ENCODE measurements around the gene PGPEP1.
"Not testable (repeated sequence)": the region's sequence is repeated elsewhere in the genome, so short reads cannot be mapped to it uniquely, and the experiment has no call there.

Gene PGPEP1

DNA sequence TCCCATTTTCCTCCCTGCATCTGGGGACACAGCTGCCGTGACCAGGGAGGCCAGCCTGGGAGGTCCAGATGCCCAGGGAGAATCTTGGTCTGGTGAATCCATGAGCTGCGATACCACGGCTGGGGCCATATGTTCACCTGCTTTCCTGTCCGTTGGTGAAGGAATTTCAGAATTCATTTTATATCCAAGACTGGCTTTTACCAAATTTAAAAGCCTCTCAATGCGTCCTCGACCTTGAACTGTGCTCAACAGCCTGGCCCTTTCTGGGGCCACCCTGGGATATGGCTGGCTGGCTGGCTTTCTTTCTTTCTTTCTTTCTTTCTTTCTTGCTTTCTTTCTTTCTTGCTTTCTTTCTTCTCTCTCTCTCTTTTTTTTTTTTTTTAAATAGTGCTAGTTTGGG is 23.4 kb downstream of the PGPEP1 start:
- DNase-seq (ENCODE audit: low spot score) (no peak), FAIRE-seq (no peak)

DNA sequence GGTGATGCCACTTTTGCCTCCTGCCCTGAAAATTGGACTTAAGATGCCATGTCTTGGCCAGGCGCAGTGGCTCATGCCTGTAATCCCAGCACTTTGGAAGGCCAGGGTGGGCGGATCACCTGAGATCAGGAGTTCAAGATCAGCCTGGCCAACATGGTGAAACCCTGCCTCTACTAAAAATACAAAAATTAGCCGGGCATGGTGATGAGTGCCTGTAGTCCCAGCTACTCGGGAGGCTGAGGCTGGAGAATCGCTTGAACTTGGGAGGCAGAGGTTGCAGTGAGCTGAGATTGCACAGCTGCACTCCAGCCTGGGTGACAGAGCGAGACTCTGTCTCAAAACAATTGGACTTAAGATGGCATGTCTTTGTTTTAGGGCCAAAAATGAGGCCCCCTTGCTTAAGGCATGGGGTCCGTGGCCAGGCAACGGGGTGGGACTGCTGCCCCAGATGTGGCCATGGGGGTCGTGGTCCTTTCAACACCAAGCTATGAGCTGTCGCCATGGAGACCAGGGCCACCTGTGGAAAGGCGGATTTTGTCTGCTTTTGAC is 24.0 kb downstream of the PGPEP1 start:
- FAIRE-seq, result not testable (repeated sequence)

DNA sequence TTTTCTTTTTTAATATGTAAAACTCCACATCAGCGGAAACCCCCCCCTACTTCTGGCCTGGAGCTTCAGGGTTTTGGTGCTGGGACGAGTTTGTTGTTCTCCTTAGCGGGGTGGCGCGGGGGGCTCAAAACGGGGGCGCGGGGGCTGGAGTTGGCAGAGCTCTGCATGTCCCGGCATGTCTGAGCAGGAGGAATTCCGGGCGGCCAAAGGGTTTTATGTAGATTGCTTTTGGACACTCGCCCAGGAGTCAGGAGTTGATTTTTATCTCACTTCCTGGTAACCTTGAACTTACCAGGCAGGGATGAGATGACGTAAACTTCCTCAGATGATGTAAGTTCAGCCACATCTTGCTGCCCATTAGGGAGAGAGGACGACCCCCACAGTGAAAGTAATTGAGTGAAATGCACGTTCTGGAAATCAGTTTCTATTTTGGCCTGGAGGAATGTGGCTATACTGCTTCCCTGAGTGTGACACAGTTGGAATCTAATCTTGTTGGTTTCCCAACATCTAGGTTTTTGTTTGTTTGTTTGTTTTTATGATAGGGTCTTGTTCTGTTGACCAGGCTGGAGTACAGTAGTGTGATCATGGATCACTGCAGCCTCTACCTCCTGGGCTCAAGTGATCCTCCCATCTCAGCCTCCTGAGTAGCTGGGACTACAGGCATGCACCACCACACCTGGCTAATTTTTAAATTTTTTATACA is 24.6 kb downstream of the PGPEP1 start:
- FAIRE-seq, result peak; percentile 70
- DNase-seq (ENCODE audit: low spot score), result peak; percentile 92

More for the DNA sequence above, 24.0 kb downstream of the PGPEP1 start:
- not testable (repeated sequence) for DNase-seq (ENCODE audit: low spot score)

DNA sequence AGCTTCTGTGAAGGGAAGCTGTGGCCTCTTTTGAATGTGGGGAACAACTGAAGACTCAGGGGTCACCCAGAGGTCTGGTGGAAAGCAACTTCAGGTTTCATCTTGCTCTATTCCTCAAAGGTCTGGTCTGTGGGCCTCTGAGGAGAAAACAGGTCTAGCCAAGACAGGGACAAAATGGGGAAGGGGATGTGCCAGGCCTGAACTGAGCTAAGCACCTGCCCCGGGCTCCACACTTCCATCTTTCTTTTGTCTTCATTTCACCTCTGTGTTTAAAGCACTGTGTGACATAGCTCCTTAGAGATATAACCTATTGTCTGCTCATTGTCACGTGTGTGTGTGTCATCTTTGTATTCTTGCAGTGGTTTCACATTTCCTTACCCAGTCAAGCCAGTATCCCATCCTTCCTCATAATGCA is 25.6 kb downstream of the PGPEP1 start:
- DNase-seq (ENCODE audit: low spot score) (peak; percentile 34), FAIRE-seq (no peak)

DNA sequence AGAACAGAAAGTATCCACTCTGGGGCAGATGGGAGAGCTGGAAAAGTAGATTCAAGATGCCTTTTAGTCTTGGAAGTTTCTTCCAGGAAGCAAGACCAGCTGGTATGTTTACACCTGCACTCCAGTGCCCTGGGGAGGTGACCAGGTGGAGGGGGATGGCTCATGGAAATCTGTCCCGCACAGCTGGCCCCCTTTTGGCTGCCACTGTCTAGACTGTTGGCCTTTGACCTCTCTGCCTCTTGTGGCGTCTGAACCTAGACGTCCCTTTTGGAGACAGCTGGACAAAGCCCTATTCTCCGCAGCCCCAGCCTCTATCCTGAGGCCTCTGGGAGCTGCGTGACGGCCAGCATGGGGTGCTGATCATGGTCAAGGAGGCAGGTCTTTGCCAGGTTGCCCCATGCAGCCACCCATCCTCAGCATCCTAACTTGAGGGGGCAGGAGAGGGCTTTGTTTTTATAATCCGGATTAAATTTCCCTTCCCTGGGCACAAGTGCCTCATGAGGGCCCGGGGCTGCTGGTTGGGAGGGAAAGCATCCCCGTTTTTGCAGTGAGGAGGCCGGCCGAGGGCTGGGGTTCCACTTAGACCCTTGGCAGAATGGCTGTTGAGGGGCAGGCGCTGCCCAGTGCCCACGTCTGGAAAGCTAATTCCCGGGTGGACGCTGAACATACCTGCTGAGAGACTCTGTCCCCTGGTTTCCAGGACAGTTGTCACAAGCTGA is 28.3 kb downstream of the PGPEP1 start:
- FAIRE-seq, result no peak
- no peak for DNase-seq (ENCODE audit: low spot score)

DNA sequence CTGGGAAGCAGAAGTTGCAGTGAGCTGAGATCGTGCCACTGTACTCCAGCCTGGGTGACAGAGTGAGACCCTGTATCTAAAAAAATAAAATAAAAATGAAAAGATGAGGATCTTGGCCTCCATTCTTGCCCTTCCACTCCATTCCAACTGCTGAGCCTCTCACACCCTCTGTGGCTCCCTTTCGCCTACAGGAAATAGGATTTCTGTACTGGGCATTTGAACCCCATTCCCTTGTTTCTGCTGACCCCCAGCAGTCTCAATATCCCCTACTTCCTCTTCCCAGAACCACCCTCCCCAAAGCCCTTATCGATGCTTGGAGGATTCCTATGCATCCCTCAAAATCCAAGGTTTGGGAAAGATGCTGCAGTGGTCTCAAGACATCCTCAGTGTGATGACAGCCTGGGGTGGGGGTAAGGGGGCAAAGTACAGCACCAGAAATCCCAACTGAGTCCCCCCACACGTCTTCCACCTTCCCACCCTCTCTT is 33.1 kb downstream of the PGPEP1 start:
- DNase-seq (ENCODE audit: low spot score) (no peak), FAIRE-seq (no peak)

DNA sequence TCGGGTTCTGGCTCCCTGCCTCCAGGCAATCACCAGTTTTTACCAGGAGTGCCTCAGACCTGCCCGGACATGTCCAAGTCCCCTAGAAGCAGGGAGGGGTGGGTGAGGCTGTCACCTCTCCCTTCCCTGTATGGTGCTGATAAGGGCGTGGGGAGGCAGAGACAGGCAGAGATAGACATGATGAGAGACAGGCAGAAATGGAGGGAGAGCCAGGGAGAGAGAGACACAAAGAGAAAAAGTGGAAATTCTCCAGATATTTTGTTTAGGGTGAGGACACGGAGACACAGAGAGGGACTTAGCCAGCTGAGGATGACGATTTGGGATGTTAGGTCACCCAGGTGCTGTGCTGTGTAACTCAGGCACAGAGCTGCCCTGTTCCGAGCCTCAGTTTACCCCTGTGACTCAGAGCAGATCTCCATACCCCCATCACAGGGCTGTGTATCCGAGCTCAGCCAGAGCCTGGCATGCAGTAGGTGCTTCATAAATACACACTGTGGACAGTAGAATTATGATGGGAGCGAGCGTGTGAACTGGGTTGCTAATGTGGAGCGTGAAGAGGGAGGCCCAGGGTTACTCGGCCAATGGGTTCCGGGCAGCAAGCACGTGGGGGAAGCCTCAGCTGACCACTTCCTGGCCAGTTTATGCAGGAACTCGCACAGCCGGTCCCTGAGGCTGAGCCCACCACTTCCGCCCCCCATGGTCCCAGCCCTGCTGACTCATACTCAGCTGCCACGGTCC is 33.7 kb downstream of the PGPEP1 start:
- FAIRE-seq, result peak; percentile 62
- peak; percentile 95 for DNase-seq (ENCODE audit: low spot score)

DNA sequence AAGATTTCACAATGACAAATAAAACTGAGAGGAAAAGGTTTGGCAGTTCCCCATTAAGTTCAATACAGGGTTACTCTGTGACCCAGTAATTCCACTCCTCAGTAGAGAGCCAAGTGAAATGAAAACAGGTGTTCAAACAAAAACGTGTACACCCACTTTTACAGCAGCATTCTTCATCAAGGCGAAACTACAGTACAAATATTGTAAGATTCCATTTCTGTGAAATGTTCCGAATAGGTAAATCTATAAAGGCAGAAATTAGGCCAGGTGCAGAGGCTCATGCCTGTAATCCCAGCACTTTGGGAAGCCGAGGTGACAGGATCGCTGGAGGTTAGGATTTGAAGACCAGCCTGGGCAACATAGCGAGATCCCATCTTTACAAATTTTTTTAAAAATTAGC is 36.6 kb downstream of the PGPEP1 start:
- FAIRE-seq, result no peak
- no peak for DNase-seq (ENCODE audit: low spot score)

DNA sequence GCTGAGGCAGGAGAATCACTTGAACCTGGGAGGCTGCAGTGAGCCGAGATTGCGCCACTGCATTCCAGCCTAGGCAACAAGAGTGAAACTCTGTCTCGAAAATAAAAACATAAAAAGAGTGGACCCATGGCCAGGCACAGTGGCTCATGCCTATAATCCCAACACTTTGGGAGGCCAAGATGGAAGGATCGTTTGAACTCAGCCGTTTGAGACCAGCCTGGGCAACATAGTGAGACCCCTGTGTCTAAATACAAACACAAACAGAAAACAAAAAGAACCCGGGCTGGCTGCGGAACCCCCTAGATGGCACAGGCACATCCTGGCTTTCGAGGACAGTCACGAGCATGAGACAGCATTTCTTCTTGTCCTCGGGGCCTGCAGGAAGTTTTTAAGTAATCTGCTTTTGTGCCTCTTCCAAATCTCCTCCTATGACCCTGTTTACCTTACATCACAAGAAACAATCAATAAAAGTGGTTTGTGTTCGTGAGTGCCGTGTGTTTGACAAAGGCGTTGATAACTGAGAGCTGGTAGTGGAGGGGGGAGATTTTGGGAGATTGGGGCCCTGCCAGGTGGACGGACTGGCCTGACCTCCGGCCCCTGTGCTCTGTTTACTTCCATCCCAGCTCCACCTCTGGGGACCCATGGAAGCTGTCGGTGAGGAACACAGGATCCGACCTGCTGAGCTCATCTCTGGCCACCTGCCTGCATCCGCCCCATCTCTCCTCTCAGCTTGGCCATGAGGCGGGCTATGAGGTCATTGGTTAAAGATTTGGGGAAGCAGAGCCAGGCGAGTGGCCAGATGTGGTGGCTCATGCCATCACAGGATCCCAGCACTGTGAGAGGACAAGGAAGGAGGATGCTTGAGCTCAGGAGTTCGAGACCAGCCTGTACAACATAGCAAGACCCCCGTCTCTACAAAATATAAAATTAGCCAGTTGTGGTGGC is 39.7 kb downstream of the PGPEP1 start:
- no peak for FAIRE-seq
- DNase-seq (ENCODE audit: low spot score), result peak; percentile 82

DNA sequence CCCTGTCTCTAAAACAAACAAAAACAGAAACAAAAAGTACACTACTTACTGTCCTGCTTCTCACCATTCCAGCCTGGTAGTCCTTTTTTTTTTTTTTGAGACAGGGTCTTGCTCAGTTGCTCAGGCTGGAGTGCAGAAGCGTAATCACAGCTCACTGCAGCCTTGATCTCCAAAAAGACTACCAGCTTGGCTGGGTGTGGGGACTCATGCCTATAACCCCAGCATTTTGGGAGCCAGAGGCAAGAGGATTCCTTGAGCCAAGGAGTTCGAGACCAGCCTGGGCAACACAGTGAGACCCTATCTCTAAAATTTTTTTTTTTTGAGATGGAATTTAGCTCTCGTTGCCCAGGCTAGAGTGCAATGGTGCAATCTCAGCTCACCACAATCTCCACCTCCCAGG is 40.4 kb downstream of the PGPEP1 start:
- DNase-seq (ENCODE audit: low spot score), result no peak
- no peak for FAIRE-seq

DNA sequence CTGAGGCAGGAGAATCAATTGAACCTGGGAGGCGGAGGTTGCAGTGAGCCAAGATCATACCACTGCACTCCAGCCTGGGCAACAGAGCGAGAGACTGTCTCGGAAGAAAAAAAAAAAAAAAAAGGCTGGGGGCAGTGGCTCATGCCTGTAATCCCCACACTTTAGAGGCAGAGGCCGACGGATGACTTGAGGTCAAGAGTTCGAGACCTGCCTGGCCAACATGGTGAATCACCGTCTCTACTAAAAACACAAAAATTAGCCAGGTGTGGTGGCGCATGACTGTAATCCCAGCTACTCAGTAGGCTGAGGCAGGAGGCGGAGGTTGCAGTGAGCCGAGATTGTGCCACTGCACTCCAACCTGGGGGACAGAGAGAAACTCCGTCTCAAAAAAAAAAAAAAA is 43.2 kb downstream of the PGPEP1 start:
- peak; percentile 60 for DNase-seq (ENCODE audit: low spot score)
- peak; percentile 29 for FAIRE-seq

DNA sequence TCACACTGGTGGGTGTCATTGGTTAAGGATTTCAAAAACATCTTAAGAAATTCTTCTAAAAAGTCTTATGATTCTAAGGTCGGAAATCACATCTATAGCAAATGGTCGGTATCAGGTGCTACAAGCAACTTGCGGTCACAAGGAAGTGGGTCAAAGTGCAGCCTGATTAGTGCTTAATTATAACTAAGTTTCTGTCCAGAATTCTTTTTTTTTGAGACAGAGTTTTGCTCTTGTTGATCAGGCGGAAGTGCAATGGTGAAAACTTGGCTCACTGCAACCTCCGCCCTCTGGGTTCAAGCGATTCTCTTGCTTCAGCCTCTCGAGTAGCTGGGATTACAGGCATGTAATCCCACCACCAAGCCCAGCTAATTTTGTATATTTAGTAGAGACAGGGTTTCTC is 44.4 kb downstream of the PGPEP1 start:
- FAIRE-seq (no peak), DNase-seq (ENCODE audit: low spot score) (no peak)

DNA sequence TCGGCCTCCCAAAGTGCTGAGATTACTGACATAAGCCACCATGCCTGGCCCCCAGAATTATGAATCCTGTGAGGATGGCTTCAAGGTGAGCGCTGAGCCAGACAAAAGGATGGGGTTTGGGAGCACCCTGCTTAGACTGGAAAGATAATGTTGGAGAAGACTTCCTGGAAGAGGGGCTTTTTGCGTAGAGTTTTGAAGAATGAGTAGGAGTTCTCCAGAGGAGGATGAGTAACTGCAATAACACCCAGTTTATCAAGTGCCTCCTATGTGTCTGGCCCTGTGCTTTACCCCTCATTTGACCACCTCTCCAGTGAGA is 44.9 kb downstream of the PGPEP1 start:
- FAIRE-seq, result no peak
- peak; percentile 60 for DNase-seq (ENCODE audit: low spot score)

DNA sequence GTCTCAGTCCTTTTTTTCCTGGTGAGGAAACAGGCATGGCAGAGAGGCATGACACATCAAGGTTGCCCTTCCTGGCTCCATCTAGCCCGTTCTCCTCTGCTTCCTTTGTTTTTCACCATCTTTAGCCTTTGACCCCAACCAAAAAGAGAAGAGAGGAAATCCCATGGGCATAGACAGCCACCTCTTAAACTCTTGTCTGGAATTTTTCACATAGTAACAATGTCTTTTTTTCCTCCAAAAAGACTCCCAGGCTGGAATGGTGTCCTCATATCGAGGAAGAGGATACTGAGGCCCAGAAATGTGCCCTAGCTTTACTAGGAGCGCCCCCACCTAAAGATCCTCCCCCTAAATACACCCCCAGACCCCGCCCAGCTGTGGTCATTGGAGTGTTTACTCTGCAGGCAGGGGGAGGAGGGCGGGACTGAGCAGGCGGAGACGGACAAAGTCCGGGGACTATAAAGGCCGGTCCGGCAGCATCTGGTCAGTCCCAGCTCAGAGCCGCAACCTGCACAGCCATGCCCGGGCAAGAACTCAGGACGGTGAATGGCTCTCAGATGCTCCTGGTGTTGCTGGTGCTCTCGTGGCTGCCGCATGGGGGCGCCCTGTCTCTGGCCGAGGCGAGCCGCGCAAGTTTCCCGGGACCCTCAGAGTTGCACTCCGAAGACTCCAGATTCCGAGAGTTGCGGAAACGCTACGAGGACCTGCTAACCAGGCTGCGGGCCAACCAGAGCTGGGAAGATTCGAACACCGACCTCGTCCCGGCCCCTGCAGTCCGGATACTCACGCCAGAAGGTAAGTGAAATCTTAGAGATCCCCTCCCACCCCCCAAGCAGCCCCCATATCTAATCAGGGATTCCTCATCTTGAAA is 45.5 kb downstream of the PGPEP1 start, which contains the start of gene GDF15:
TSS of gene GDF15 (plus strand) at position 484 of the 868 bp plus-strand sequence. CDS start at position 516, 32 bp downstream.
- FAIRE-seq (no peak), DNase-seq (ENCODE audit: low spot score) (peak; percentile 67)

DNA sequence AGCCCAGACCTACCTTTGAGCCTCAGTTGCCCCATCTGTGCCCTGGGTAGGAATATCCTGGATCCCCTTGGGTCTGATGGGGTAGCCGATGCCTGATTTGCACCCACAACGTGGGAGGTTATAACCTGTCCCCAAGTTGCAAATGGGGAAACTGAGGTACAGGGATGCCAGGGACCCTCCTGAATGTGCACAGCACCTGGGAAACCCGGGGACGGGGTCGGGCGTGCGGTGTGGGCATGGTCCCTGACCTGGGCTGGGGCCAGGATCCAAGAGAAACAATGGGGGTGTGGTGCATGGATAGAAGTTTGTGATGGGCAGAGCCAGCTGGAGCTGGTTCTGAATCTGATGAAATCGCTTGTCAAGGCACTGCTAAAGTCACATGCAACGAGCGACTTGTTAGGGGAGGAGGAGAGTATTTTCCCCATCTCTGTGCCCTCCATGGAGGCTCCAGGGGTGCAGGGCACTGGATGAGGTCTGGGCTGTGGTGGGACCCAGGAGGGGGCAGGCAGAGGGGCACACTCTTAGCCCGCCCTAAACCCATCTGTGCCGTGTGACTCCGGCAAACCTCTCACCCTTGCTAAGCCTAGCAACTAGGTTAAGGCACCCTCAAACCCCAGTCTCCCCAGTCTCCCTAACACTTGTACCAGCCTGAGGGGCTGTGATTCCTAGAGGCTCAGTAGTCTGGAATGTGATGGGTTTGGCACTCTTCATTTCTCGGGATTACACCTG is 46.3 kb downstream of the PGPEP1 start:
- no peak for FAIRE-seq

DNA sequence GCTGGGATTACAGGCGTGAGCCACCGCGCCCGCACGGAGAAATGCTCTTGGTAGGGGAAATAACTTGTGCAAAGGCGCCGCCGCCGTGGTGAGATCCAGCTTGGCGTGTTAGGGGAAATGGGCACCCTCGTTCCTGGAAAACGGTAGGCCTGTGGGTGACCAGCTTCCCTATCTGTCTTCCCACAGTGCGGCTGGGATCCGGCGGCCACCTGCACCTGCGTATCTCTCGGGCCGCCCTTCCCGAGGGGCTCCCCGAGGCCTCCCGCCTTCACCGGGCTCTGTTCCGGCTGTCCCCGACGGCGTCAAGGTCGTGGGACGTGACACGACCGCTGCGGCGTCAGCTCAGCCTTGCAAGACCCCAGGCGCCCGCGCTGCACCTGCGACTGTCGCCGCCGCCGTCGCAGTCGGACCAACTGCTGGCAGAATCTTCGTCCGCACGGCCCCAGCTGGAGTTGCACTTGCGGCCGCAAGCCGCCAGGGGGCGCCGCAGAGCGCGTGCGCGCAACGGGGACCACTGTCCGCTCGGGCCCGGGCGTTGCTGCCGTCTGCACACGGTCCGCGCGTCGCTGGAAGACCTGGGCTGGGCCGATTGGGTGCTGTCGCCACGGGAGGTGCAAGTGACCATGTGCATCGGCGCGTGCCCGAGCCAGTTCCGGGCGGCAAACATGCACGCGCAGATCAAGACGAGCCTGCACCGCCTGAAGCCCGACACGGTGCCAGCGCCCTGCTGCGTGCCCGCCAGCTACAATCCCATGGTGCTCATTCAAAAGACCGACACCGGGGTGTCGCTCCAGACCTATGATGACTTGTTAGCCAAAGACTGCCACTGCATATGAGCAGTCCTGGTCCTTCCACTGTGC is 47.9 kb downstream of the PGPEP1 start:
- DNase-seq (ENCODE audit: low spot score) (peak; percentile 21), FAIRE-seq (no peak)

More for the DNA sequence above, 46.3 kb downstream of the PGPEP1 start:
- no peak for DNase-seq (ENCODE audit: low spot score)

DNA sequence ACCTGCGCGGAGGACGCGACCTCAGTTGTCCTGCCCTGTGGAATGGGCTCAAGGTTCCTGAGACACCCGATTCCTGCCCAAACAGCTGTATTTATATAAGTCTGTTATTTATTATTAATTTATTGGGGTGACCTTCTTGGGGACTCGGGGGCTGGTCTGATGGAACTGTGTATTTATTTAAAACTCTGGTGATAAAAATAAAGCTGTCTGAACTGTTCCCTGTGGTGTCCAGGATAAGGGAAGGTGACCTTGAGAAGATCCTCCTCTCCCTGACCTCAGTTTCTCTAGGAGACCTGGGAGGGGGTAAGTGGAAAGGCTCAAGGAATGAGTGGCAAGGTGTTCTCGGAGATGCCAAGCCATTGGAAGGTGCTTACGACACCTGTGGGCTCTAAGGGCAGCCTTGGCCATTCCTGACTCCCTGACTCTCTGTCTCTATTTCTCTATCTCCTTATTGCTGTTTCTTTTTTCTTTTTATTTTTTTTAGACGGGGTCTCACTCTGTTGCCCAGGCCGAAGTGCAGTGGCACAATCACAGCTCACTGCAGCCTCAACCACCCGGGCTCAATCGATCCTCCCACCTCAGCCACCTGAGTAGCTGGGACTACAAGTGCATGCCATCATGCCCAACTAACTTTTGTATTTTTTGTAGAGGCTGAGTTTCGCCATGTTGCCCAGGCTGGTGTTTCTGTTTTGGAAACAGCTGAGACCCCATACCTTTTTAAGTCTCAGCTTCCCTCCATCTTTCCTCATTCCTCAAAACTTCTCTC is 48.7 kb downstream of the PGPEP1 start:
- FAIRE-seq (no peak), DNase-seq (ENCODE audit: low spot score) (no peak)
